NCI-H345 treated with DMSO at 0.1 percent for 48 hours (cell line): ENCODE measurements around the gene ZSCAN18.
"Not testable (repeated sequence)": the region's sequence is repeated elsewhere in the genome, so short reads cannot be mapped to it uniquely, and the experiment has no call there.

ENCODE experiments used
- DNase-seq: peaks from one replicate; lab custom pipeline; 2025; ENCODE audit not compliant: unreplicated experiment; lab: John Stamatoyannopoulos, UW

Gene ZSCAN18

DNA sequence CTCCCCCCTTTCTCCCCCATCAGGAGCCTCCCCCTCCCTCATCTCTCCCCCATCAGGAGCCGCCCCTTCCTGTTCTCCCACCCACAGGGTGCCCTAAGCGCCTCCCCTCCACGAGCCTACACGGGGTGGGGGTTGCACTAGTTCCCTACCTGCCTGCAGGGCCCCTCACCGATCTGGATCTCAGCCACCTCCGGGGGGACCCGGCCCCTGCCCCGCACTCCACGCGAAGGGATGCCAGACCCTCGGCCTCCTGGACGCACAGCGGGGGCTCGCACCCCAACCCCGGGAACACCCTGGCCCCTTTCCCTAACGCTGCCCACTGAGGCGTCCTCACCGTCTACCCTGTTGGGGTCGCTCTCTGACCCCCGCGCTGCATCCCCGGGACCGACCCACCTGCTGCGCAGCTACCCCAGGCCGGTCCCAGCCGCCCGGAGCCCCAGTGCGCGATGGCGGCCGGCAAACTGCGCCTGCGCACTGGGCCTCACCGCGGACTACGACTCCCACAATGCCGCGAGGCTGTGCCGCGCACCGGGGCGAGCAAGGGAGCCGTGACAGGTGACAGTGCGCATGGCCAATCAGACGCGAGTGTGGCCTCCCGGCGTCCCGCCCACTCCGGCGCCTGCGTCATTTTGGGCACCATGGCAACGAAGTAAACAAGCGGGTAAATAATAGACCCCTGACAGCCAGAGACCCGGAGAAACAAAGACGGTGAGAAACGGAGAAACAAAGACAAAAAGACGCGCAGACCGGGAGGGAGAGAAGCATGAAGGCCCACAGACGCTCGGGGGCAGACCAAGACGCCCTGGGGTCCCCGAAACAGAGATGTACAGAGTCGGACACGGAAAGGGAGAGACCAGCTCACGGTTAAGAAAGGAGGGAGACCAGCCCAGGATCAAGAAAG, at the start of gene ZSCAN18:
TSS of gene ZSCAN18 (minus strand) at position 451 of the 901 bp plus-strand sequence. CDS start 7,964 bp downstream, outside the sequence.
- peak; percentile 79 for DNase-seq

GRCh38 chr19:58147475-58147874, 49.4 kb upstream of the ZSCAN18 start:
- not testable (repeated sequence) for DNase-seq

DNA sequence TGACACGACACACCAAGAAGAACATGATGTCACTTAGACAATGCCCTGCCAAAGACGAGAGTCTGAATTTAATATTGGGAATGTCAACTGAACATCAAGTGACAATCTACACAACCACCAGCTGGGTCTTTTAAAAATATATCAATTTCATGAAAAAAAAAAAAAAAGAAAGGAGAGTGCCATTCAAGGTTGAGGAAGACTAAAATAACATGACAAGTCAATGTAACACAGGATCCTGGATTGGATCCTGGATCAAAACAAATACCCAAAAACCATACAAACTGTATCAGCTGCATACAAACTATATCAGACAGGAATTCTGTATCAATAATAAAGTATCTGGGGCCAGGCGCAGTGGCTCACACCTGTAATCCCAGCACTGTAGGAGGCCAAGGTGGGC, 47.8 kb upstream of the ZSCAN18 start:
- no peak for DNase-seq

DNA sequence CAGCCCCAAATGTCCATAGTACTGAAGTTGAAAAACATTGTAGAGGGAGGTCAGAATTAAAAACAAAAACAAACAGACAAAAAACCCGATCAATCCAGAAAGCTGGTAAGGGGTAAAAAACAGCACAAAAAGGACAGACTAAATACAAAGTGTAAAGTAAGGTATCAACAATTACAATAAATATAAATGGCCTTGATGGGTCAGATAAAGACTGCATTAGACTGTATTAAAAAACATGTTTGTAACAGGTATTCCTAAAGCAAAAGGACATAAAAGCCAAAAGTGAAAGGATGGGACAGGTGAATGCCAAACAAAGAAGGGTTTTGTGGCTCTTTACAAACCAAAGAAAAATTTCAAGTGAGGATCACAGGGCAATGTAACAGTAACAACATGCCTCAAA, 36.2 kb upstream of the ZSCAN18 start:
- DNase-seq, result no peak

DNA sequence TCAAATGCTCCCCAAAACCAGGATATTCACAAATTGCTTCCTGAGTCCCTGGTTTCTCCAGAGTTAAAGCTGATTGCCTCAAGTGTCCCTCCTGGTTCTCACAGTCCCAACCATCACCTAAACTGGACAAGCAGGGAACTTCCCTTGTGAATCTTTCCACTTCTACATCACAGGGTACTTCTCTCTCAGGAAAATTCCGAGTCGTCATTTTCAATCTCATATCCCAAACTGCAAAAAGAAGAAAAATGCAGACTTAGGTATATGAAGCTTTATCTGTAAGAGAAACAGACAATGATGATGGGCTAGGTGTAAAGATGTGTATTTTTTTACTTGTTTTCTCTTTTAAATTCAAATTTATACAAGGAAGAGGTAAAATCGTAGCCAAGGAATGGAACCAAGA, 31.3 kb upstream of the ZSCAN18 start:
- no peak for DNase-seq

DNA sequence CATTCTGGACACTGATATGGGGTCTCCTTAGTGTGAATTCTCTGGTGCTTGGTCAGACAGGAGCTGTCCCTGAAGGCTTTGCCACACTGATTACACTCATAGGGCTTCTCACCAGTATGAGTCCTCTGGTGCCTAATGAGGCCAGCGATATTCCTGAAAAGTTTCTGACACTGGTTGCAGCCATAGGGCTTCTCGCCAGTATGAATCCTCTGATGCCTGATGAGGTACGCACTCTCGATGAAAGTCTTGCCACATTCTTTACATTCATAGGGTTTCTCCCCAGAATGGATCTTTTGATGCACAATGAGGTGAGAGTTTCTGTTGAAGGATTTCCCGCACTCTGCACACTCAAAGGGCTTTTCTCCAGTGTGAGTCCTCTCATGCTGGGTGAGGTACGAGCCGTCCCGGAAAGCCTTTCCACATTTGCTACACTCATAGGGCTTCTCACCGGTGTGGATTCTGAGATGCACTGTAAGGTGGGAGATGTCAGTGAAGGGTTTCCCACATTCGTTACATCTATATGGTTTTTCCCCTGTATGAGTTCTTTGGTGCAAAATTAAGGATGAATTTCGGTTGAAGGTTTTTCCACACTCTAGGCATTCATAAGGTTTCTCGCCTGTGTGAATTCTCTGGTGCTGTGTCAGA, 30.1 kb upstream of the ZSCAN18 start:
- DNase-seq, result no peak

- no peak for DNase-seq
These were observed 25.3 kb upstream of the ZSCAN18 start for GRCh38 chr19:58123354-58123753.

DNA sequence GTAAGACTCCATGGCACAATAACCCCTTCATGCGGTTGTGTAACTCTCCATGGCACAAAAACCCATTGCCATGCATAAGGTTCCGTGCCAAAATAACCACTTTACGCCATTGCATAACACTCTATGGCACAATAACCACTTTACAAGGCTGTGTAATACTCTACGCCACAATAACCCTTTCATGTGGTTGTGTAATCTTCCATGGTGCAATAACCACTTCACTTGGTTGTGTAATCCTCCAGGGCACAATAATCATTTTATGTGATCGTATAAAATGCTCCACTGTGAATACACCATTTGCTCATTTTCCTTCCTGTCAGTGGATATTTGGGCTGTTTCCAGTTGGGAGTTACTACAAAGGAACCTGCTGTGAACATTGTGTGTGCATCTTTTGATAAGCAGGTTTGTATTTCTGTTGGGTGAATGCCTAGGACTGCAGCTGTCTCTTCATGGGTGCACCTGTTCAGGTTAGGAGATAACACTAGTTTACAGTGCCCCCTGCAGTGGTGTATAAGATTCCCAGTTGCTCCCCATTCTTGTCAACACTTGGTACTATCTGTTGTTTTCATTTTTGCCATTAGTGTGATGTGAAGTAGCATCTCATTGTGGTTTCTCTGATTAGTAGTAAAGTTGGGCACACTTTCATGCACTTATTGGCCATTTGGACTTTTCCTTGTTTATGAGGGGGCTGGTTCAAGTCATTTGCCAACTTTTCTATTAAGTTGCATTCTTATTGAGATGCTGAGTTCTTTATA, 21.1 kb upstream of the ZSCAN18 start:
- no peak for DNase-seq

DNA sequence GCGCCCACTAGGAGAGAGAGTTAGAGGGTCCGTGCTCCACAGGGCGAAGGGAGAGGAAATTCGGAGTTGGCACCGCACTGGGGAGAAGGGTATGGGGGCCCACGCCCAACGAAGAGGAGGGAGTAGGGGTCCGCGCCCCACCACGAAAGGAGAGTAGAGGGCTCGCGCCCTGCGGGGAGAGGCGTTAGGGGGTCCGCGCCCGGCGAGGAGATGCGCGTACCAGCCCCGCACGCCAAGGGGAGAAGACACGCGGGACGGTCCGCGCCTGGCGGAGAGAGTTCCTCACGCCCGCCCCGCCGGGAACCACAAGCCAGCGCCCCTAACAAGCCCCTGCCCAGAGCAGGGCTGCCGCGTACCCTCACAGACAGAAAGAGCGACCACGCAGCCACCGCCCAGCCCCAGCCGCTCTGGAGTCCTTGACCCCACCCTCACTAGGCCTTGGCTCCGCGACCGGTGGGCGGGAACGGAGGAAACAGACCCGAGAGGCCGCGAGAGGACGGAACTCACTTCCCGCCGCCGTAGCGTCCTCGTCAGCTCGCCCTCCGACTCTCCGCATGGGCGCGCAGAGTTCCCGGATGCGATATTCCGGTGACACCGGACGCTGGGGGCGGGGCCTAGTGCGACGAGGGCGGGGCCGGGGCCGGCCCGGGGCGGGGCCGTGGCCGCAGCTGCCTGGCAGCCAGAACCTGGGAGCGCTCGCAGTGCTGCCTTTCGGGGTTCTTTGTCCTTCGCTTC, 20.0 kb upstream of the ZSCAN18 start:
- DNase-seq, result no peak

DNA sequence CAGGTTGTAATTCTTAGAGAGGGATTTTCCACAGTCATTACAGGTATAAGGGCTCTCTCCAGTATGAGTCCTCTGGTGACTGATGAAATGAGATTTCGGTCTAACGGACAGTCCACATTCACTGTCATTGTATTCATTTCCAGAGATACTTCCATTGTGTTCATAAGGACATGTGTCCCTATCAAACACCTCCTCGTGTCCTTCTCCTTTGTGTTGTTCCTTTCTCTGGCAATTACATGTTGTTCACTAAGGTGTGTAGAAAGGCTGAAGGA, 10.5 kb upstream of the ZSCAN18 start:
- no peak for DNase-seq

GRCh38 chr19:58107778-58108545, 9.9 kb upstream of the ZSCAN18 start:
- DNase-seq, result no peak

- DNase-seq, result no peak
These were observed 609 bp upstream of the ZSCAN18 start for GRCh38 chr19:58098682-58098998.

- DNase-seq, result no peak
These were observed 682 bp downstream of the ZSCAN18 start for GRCh38 chr19:58097349-58097748.

DNA sequence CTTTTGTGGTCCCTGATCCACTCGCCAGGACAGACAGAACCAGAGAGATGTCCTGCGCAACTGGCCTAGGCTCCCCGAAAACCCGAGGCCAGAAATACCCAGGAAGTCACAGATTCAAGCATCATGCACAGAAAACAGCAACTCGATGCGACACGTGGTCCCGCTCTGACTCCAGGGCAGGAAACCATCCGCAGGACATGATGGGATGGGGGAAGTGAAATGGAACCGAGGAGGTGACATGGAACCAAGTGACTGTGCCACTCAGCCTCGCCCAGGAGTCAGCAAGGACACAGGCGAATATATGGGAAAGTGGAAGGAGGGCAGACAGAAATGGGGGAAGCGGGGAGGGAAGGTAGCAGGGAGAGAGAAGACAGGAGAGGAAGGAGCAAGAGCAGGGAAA, 1.1 kb downstream of the ZSCAN18 start:
- no peak for DNase-seq

- no peak for DNase-seq
These were observed 2.7 kb downstream of the ZSCAN18 start for GRCh38 chr19:58095328-58095727.

- no peak for DNase-seq
These were observed 5.0 kb downstream of the ZSCAN18 start for GRCh38 chr19:58093071-58093470.

DNA sequence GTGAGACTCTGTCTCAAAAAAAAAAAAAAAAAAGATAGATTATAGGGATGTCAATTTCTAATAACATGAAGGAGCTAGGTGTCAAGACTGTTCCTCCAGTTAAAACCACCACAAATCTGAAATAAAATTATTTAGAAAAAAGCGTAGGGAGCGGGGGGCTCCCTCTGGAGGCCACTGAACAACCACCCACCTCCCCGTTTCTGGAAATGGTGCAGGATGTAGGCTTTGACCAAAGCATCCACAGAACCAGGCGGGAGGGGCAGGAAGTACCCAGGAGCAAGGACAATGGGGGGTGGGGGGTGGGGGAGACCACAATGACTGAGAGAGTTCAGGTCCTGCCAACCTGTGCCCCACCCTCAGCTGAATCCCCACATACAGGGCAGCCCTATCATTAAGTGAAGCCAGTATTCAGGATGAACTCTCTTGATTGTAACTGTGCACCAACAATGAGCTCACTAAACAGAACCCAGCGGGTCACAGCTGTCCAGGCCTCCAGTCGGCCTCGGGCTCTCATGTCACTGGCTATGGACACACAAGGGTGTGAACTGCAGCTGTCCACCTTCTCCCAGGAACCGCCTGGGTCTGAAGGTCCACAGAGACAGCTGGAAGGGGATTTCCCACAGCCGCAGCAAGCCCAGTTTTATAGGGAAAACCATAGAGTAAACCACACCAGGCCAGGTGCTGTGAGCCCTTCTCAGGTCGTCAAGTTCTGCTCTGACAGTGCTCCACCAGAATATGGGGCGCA, 6.6 kb downstream of the ZSCAN18 start:
- no peak for DNase-seq

GRCh38 chr19:58089846-58090245, 8.2 kb downstream of the ZSCAN18 start:
- no peak for DNase-seq

GRCh38 chr19:58088521-58089052, 9.4 kb downstream of the ZSCAN18 start:
- DNase-seq, result no peak
